Measurements from ENCODE around the gene GALNT15.

Gene GALNT15

DNA sequence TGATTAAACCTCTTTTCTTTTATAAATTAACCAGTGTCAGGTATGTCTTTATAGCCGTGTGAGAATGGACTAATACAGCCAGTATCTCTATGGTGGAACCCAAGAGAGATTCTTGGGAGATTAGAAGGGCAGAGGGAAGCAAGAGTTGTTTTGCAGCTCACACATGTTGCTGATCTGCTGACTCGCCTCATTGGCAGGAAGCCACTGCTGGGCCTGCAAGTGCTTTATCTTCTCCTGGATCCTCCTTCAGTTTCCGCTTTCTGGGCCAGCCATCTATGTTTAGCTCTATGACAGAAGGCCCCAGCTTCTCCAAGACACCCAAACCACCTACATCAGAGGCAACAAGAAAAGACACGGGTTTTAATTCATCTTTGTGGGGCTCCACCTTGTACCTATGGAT lies 23.4 kb upstream of the GALNT15 start:
- H3K27me3 Mint-ChIP-seq (ENCODE audit: low read depth, poor library complexity), result peaks cover 12% of the 10 kb centered on the region
- H3K4me3 Mint-ChIP-seq, result no peak overlapping the region
- no peak overlapping the region for H3K27ac Mint-ChIP-seq
- H3K9me3 Mint-ChIP-seq, result peaks cover 40% of the 10 kb centered on the region
- DNase-seq, result no peak
- no peaks in the 10 kb centered on the region for H3K4me1 Mint-ChIP-seq
- no peak for TF ChIP-seq CTCF (IDR thresholded peaks at IDR 0.05)
- no peaks in the 10 kb centered on the region for H3K36me3 Mint-ChIP-seq (ENCODE audit: low read depth)

DNA sequence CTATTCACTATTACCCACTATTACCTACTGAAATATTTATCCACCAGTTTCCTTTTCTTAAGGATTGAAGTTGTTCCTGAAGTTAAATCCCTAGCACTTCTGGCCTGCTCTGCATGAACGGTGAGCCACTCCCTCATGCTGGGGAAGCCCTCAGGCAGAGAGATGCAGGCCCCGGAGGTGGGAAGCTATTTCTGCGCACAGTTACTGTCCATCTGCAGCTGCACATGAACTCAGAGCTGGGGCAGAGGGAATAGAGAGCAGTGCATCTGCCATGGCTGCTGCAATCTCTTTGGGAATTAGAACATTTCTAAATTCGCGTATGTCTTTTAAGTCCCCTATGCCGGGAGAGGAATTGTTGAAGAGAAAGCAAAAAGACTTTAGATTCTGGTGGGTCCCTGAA lies 6.3 kb upstream of the GALNT15 start:
- peaks cover 19% of the 10 kb centered on the region for H3K27me3 Mint-ChIP-seq (ENCODE audit: low read depth, poor library complexity)
- H3K36me3 Mint-ChIP-seq (ENCODE audit: low read depth), result peaks cover 11% of the 10 kb centered on the region
- H3K4me1 Mint-ChIP-seq, result peaks cover 19% of the 10 kb centered on the region
- H3K4me3 Mint-ChIP-seq, result no peak overlapping the region
- peaks cover 49% of the 10 kb centered on the region for H3K9me3 Mint-ChIP-seq
- H3K27ac Mint-ChIP-seq, result no peak overlapping the region
- TF ChIP-seq CTCF (IDR thresholded peaks at IDR 0.05), result no peak
- DNase-seq, result no peak

GRCh38 chr3:16171009-16171408 lies 3.5 kb upstream of the GALNT15 start:
- H3K4me1 Mint-ChIP-seq, result peaks cover 34% of the 10 kb centered on the region
- H3K27me3 Mint-ChIP-seq (ENCODE audit: low read depth, poor library complexity), result peaks cover 19% of the 10 kb centered on the region
- peak overlapping the region; percentile 36 for H3K27ac Mint-ChIP-seq
- peaks cover 22% of the 10 kb centered on the region for H3K9me3 Mint-ChIP-seq
- H3K4me3 Mint-ChIP-seq, result peak overlapping the region; percentile 39
- no peak for TF ChIP-seq CTCF (IDR thresholded peaks at IDR 0.05)
- DNase-seq, result no peak
- H3K36me3 Mint-ChIP-seq (ENCODE audit: low read depth), result no peaks in the 10 kb centered on the region

- TF ChIP-seq CTCF (IDR thresholded peaks at IDR 0.05), result no peak
- Mint-ChIP-seq H3K4me1 (peaks cover 37% of the 10 kb centered on the region), H3K27ac (no peak overlapping the region), H3K27me3 (ENCODE audit: low read depth, poor library complexity) (peaks cover 19% of the 10 kb centered on the region), H3K9me3 (peaks cover 22% of the 10 kb centered on the region), H3K4me3 (no peak overlapping the region), H3K36me3 (ENCODE audit: low read depth) (no peaks in the 10 kb centered on the region)
- DNase-seq, result no peak
Measured at GRCh38 chr3:16171825-16172224, 2.7 kb upstream of the GALNT15 start.

DNA sequence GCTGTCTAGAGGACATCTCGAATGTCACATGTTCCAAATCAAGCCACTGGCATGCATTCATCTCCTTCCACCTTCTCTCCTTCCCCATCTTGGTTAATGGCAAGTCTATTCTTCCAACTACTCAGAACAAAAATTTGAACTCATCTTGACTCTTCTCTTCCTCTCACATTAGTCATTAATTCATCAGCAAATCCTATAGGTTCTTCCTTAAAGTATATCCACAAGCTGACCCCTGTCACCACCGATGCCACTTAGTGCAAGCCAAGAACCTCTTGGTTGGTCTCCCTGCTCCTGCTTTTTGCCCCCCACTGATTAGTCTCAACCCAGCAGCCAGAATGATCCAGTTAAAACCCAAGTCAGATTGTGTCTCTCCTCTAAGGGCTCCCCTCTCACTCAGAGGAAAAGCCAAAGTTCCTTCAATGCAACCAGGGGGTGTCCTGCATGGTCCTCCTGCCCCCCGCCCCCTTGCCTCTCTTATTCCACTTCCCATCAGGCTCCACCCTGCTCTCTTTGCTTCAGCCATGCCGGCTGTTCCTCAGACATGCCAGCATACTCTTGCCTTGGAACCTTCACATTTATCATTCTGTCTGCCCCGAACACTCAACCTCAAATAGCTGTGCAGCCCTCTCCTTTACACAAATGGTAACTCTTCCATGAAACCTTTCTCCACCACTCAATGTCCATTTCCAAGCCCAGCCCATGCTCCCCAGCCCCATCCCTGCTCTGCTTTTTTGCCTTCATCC lies 1.0 kb upstream of the GALNT15 start:
- Mint-ChIP-seq H3K27me3 (ENCODE audit: low read depth, poor library complexity) (peaks cover 10% of the 10 kb centered on the region), H3K27ac (no peak overlapping the region), H3K9me3 (peaks cover 19% of the 10 kb centered on the region), H3K4me1 (peaks cover 44% of the 10 kb centered on the region), H3K4me3 (no peak overlapping the region), H3K36me3 (ENCODE audit: low read depth) (no peaks in the 10 kb centered on the region)
- TF ChIP-seq CTCF (IDR thresholded peaks at IDR 0.05), result no peak
- DNase-seq, result no peak

- Mint-ChIP-seq H3K9me3 (peaks cover 15% of the 10 kb centered on the region), H3K27ac (no peak overlapping the region), H3K36me3 (ENCODE audit: low read depth) (no peaks in the 10 kb centered on the region), H3K27me3 (ENCODE audit: low read depth, poor library complexity) (peaks cover 10% of the 10 kb centered on the region), H3K4me1 (peaks cover 44% of the 10 kb centered on the region), H3K4me3 (no peak overlapping the region)
- no peak for DNase-seq
- TF ChIP-seq CTCF (IDR thresholded peaks at IDR 0.05), result no peak
Measured at GRCh38 chr3:16174026-16174355, 489 bp upstream of the GALNT15 start.
